Breast epithelium (tissue), 3 donors: ENCODE data around the gene SYF2.

ENCODE experiments used
- CTCF ChIP-seq, 3 donors: fragments of 450-650 bp; IDR thresholded peaks; one replicate each; pipeline ENCODE4 v1.5.1; 2016 to 2017; ENCODE audit warnings: antibody characterized with exemption in 3 of 3, mild to moderate bottlenecking in 3 of 3, moderate library complexity in 3 of 3
- POLR2A ChIP-seq: fragments of 450-650 bp; IDR thresholded peaks from one replicate; pipeline ENCODE4 v1.6.1; 2016; ENCODE audit warnings: antibody characterized with exemption, mild to moderate bottlenecking, moderate library complexity

GRCh38 chr1:25243907-25244306 is 11.6 kb upstream of the SYF2 start:
- no peak for TF ChIP-seq CTCF (IDR thresholded peaks at IDR 0.05)
- no peak for TF ChIP-seq POLR2A
